ENCODE results near the gene KCNRG. TPM values are rescaled to one million over a fixed set of nuclear protein-coding genes. Genes with fewer than 3 reads are reported as not detected.
A peak's percentile ranks its signal among the peaks of the same experiment; 100 is the strongest.

KCNRG gene
- polyA plus RNA-seq, 1 of the 3 experiments (the other 2 are of a cell fraction), result 0.97 TPM

GRCh38 chr13:49967456-49967855, 47.8 kb upstream of the KCNRG start (continued):
- TF ChIP-seq ZBTB33 (IDR thresholded peaks at IDR 0.05; ENCODE audit: borderline replicate concordance, low read depth) (no peak), TCF12 (IDR thresholded peaks at IDR 0.05) (no peak), EZH2phosphoT487 (IDR thresholded peaks at IDR 0.05; ENCODE audit: borderline replicate concordance, low read depth) (no peak)

GRCh38 chr13:49972709-49973108, 42.5 kb upstream of the KCNRG start:
- Histone ChIP-seq H3K79me2 (ENCODE audit: insufficient read depth) (no peaks in the 10 kb centered on the region; the same call in 1 of the 2 replicates), H3K27ac (ENCODE audit: low read depth in 2 of 2, low read length in 1 of 2) (no peak overlapping the region), H3K9me3 (no peaks in the 10 kb centered on the region), H3K4me1 (ENCODE audit: control insufficient read depth in 1 of 2, insufficient read depth in 2 of 2, low read depth in 1 of 2, low read length in 1 of 2) (peaks cover 4 to 5% of the 10 kb centered on the region in 2 experiments; a peak in 2 of 4 replicates), H3K27me3 (ENCODE audit: insufficient read depth) (no peaks in the 10 kb centered on the region), H2AFZ (ENCODE audit: low read depth) (no peak overlapping the region), H3K9me2 (no peaks in the 10 kb centered on the region), H4K20me1 (ENCODE audit: insufficient read depth) (no peaks in the 10 kb centered on the region), H3K9ac (no peak overlapping the region), H3F3A (replicated peaks; ENCODE audit: insufficient read depth) (no peaks in the 10 kb centered on the region), H3K36me3 (replicated peaks in 1 of 2; ENCODE audit: control insufficient read depth in 1 of 2, insufficient read depth in 2 of 2, low read length in 1 of 2) (no peaks in the 10 kb centered on the region), H3K4me2 (no peak overlapping the region), H3K4me3 (ENCODE audit: low read depth in 2 of 2, low read length in 1 of 2) (no peak overlapping the region)
- ChIA-PET POLR2A (no interaction called here), CTCF (no interaction called here)
- 90% methylated on average over 4 of the region's 4 CpGs for WGBS (ENCODE audit: low lambda C conversion rate)
- no peak for TF ChIP-seq FOXM1 (IDR thresholded peaks at IDR 0.05; ENCODE audit: low read depth)
- no peak for TF ChIP-seq EP300 (IDR thresholded peaks at IDR 0.05; ENCODE audit: borderline replicate concordance in 1 of 2, low read depth in 1 of 2, low read length in 1 of 2)
- no peak for TF ChIP-seq RFX5 (IDR thresholded peaks at IDR 0.05; ENCODE audit: low read length)
- no peak for TF ChIP-seq GABPA (IDR thresholded peaks at IDR 0.05; ENCODE audit: low read depth)
- no peak for TF ChIP-seq SMC3 (IDR thresholded peaks at IDR 0.05; ENCODE audit: low read depth, low read length)
- TF ChIP-seq FOXJ3 (CRISPR knock-in tag; IDR thresholded peaks at IDR 0.05), result no peak
- TF ChIP-seq TCF12 (IDR thresholded peaks at IDR 0.05), result no peak
- TF ChIP-seq PBX3 (IDR thresholded peaks at IDR 0.05), result no peak
- no peak for TF ChIP-seq SIN3A (IDR thresholded peaks at IDR 0.05; ENCODE audit: borderline replicate concordance, low read depth, low read length)
- no peak for TF ChIP-seq ELF1 (IDR thresholded peaks at IDR 0.05)
- no peak for DNase-seq

GRCh38 chr13:49975826-49976225, 39.4 kb upstream of the KCNRG start:
- Histone ChIP-seq H3K4me1 (ENCODE audit: control insufficient read depth in 1 of 2, insufficient read depth in 2 of 2, low read depth in 1 of 2, low read length in 1 of 2) (peaks cover 4 to 5% of the 10 kb centered on the region in 2 experiments; a peak in 2 of 4 replicates), H3K79me2 (ENCODE audit: insufficient read depth) (no peaks in the 10 kb centered on the region), H3F3A (replicated peaks; ENCODE audit: insufficient read depth) (no peaks in the 10 kb centered on the region), H3K4me3 (ENCODE audit: low read depth in 2 of 2, low read length in 1 of 2) (no peak overlapping the region), H3K27ac (ENCODE audit: low read depth in 2 of 2, low read length in 1 of 2) (no peak overlapping the region), H3K36me3 (replicated peaks in 1 of 2; ENCODE audit: control insufficient read depth in 1 of 2, insufficient read depth in 2 of 2, low read length in 1 of 2) (no peaks in the 10 kb centered on the region), H3K9me3 (no peaks in the 10 kb centered on the region), H3K9ac (no peak overlapping the region), H4K20me1 (ENCODE audit: insufficient read depth) (no peaks in the 10 kb centered on the region), H3K27me3 (ENCODE audit: insufficient read depth) (no peaks in the 10 kb centered on the region), H3K9me2 (no peaks in the 10 kb centered on the region), H3K4me2 (peak overlapping the region; percentile 18; the same call in 1 of the 2 replicates), H2AFZ (ENCODE audit: low read depth) (peak overlapping the region; percentile 5; the same call in 1 of the 2 replicates)
- ChIA-PET CTCF (interaction anchor here (0.6 to 5.5 kb wide), 34 partner anchors 9 to 1096 kb away, joined by 3 to 45 read pairs (median 4); partner anchors contain the start of gene TRIM13), POLR2A (no interaction called here)
- no peak for DNase-seq
- 100% methylated on average over 1 of the region's 1 CpG for WGBS (ENCODE audit: low lambda C conversion rate)
- TF ChIP-seq FOSL2 (IDR thresholded peaks at IDR 0.05; ENCODE audit: borderline replicate concordance, low read depth) (no peak), EP300 (IDR thresholded peaks at IDR 0.05; ENCODE audit: borderline replicate concordance in 1 of 2, low read depth in 1 of 2, low read length in 1 of 2) (no peak), ELF1 (IDR thresholded peaks at IDR 0.05) (no peak), USF1 (IDR thresholded peaks at IDR 0.05; ENCODE audit: borderline replicate concordance, low read depth) (no peak), RXRA (IDR thresholded peaks at IDR 0.05; ENCODE audit: borderline replicate concordance, low read depth) (no peak), RAD21 (IDR thresholded peaks at IDR 0.05; ENCODE audit: low read length) (no peak), ZBTB33 (IDR thresholded peaks at IDR 0.05; ENCODE audit: borderline replicate concordance, low read depth) (no peak), NFIC (IDR thresholded peaks at IDR 0.05; ENCODE audit: borderline replicate concordance) (no peak), SMC3 (IDR thresholded peaks at IDR 0.05; ENCODE audit: low read depth, low read length) (no peak), SIN3A (IDR thresholded peaks at IDR 0.05; ENCODE audit: borderline replicate concordance, low read depth, low read length) (no peak), USF2 (IDR thresholded peaks at IDR 0.05; ENCODE audit: borderline replicate concordance, low read depth, low read length) (no peak), FOXM1 (IDR thresholded peaks at IDR 0.05; ENCODE audit: low read depth) (no peak)

Measured in SK-N-SH (cell line).